HUDEP-2 (cell line): Measurements from ENCODE around the gene ARHGEF11.
A peak's percentile ranks its signal among the peaks of the same experiment; 100 is the strongest.

ENCODE experiments used
- DNase-seq, 76 experiments: peaks; one replicate each; lab custom pipeline; 2025; ENCODE audit not compliant: unreplicated experiment in 76 of 76; lab: John Stamatoyannopoulos, UW

Gene ARHGEF11

GRCh38 chr1:156898971-156899664, 146.4 kb downstream of the ARHGEF11 start:
- DNase-seq: no peak

GRCh38 chr1:156898161-156898566, 147.4 kb downstream of the ARHGEF11 start:
- DNase-seq: no peak

GRCh38 chr1:156897078-156897825, 148.3 kb downstream of the ARHGEF11 start:
- no peak for DNase-seq

GRCh38 chr1:156896490-156897033, 149.0 kb downstream of the ARHGEF11 start:
- DNase-seq: no peak

GRCh38 chr1:156895927-156896326, 149.6 kb downstream of the ARHGEF11 start:
- no peak for DNase-seq

GRCh38 chr1:156895455-156895812, 150.1 kb downstream of the ARHGEF11 start:
- no peak for DNase-seq

GRCh38 chr1:156894711-156895454, 150.7 kb downstream of the ARHGEF11 start:
- DNase-seq: peak in 73 of 76 experiments; percentile 16 to 90 (median 69)

- DNase-seq: no peak
Observed at GRCh38 chr1:156894001-156894400, 151.5 kb downstream of the ARHGEF11 start.

- DNase-seq: no peak
Observed at GRCh38 chr1:156893048-156893953, 152.2 kb downstream of the ARHGEF11 start, which contains the start of gene PEAR1. Gene PEAR1, plus strand, starts transcription at chr1:156893718. Its CDS starts 10,209 bp downstream, at chr1:156903927.

GRCh38 chr1:156892190-156893047, 153.1 kb downstream of the ARHGEF11 start:
- peak in 74 of 76 experiments; percentile 18 to 94 (median 84) for DNase-seq

GRCh38 chr1:156889802-156890580, 155.6 kb downstream of the ARHGEF11 start:
- DNase-seq: peak in 65 of 76 experiments; percentile 14 to 79 (median 59)

GRCh38 chr1:156887734-156888133, 157.8 kb downstream of the ARHGEF11 start:
- DNase-seq: no peak

GRCh38 chr1:156887317-156887716, 158.2 kb downstream of the ARHGEF11 start:
- no peak for DNase-seq

- no peak for DNase-seq
Observed at GRCh38 chr1:156886583-156887281, 158.8 kb downstream of the ARHGEF11 start.

GRCh38 chr1:156885880-156886355, 159.6 kb downstream of the ARHGEF11 start:
- DNase-seq: no peak

- DNase-seq: no peak
Observed at GRCh38 chr1:156885314-156885713, 160.2 kb downstream of the ARHGEF11 start.
